ENCODE measurements around the gene ATP1A1.

The ATP1A1 gene

GRCh38 chr1:116334868-116335635 is 38.0 kb upstream of the ATP1A1 start:
- DNase-seq (ENCODE audit: low spot score), result no peak
- TF ChIP-seq CTCF (IDR thresholded peaks at IDR 0.05; ENCODE audit: extremely low read depth, missing control alignments), result no peak

GRCh38 chr1:116335850-116336624 is 37.0 kb upstream of the ATP1A1 start:
- no peak for TF ChIP-seq CTCF (IDR thresholded peaks at IDR 0.05; ENCODE audit: extremely low read depth, missing control alignments)

GRCh38 chr1:116337398-116337797 is 35.6 kb upstream of the ATP1A1 start:
- TF ChIP-seq CTCF (IDR thresholded peaks at IDR 0.05; ENCODE audit: extremely low read depth, missing control alignments), result no peak
- DNase-seq (ENCODE audit: low spot score), result no peak

More at GRCh38 chr1:116335850-116336624, 37.0 kb upstream of the ATP1A1 start:
- no peak for DNase-seq (ENCODE audit: low spot score)

- TF ChIP-seq CTCF (IDR thresholded peaks at IDR 0.05; ENCODE audit: extremely low read depth, missing control alignments), result no peak
- no peak for DNase-seq (ENCODE audit: low spot score)
Measured at GRCh38 chr1:116338400-116338799, 34.6 kb upstream of the ATP1A1 start.

GRCh38 chr1:116340506-116341231 is 32.4 kb upstream of the ATP1A1 start:
- DNase-seq (ENCODE audit: low spot score), result no peak
- no peak for TF ChIP-seq CTCF (IDR thresholded peaks at IDR 0.05; ENCODE audit: extremely low read depth, missing control alignments)

GRCh38 chr1:116343019-116343418 is 30.0 kb upstream of the ATP1A1 start:
- no peak for TF ChIP-seq CTCF (IDR thresholded peaks at IDR 0.05; ENCODE audit: extremely low read depth, missing control alignments)
- DNase-seq (ENCODE audit: low spot score), result no peak

GRCh38 chr1:116345011-116345410 is 28.0 kb upstream of the ATP1A1 start:
- no peak for TF ChIP-seq CTCF (IDR thresholded peaks at IDR 0.05; ENCODE audit: extremely low read depth, missing control alignments)

More at GRCh38 chr1:116345011-116345410, 28.0 kb upstream of the ATP1A1 start:
- no peak for DNase-seq (ENCODE audit: low spot score)
